HepG2 (cell line): ENCODE measurements around the gene ZNF20. TPM values are rescaled to one million over a fixed set of nuclear protein-coding genes. Genes with fewer than 3 reads are reported as not detected.

Experiments
- ATAC-seq: fragments of 200-7000 bp; cut with Tn5 transposase; 3 replicates; pipeline ENCODE4 v1.9.1; 2020; ENCODE audit warnings: mild to moderate bottlenecking, moderate library complexity
- BruUV-seq: library from RNA; stranded (reverse); fragments of 400-500 nt; replicated peaks from 2 replicates; lab custom pipeline; 2021; lab: Mats Ljungman, UMichigan
- CTCF ChIA-PET: fragments of 300-600 bp; formaldehyde crosslinking; extraction: SDS; loops from one replicate; lab custom pipeline; 2021; ENCODE audit warnings: low total read pairs, inconsistent platforms, low intra/inter-chr PET ratio; lab: Yijun Ruan, JAX
- POLR2A ChIA-PET: fragments of 350-600 bp; sonication (Branson Sonifier 250); formaldehyde crosslinking; loops from one replicate; lab custom pipeline; 2020; ENCODE audit warnings: antibody characterized with exemption, inconsistent platforms; lab: Yijun Ruan, JAX
- DNase-seq: peaks from one replicate; pipeline ENCODE4 v3.0.0-alpha.2; 2015; ENCODE audit warnings: low spot score
- FAIRE-seq: peaks from 3 replicates; lab custom pipeline; 2011; peaks lifted over from hg19 to GRCh38; lab: Jason Lieb, UNC
- H2AFZ ChIP-seq: one replicate; pipeline ENCODE4 v1.6.1; 2011; ENCODE audit warnings: low read length, inconsistent platforms
- H3K27ac ChIP-seq: fragments of 300-600 bp; 3 replicates; pipeline ENCODE4 v1.8.0; 2011; ENCODE audit warnings: mixed run types, mild to moderate bottlenecking, mixed read lengths, low read length, inconsistent platforms; ENCODE audit not compliant: insufficient read depth; ENCODE audit errors: extremely low read length
- H3K27me3 ChIP-seq, 2 experiments: fragments of 200-600 bp in 1 of 2; 2 replicates in 1 of 2; 3 replicates in 1 of 2; pipeline versions ENCODE4 v1.6.0 to v1.8.0; 2011; ENCODE audit warnings: low read length in 2 of 2, mild to moderate bottlenecking in 2 of 2, moderate library complexity in 2 of 2, inconsistent platforms in 1 of 2; ENCODE audit not compliant: insufficient read depth in 2 of 2, control insufficient read depth in 1 of 2
- H3K36me3 ChIP-seq, 2 experiments: fragments of 200-600 bp in 1 of 2; replicated peaks in 1 of 2; 2 replicates in 1 of 2; 3 replicates in 1 of 2; pipeline versions ENCODE4 v1.5.1 to v1.8.0; 2011; ENCODE audit warnings: low read length in 2 of 2, inconsistent platforms in 1 of 2; ENCODE audit not compliant: insufficient read depth in 2 of 2, control insufficient read depth in 1 of 2
- H3K4me1 ChIP-seq: 2 replicates; pipeline ENCODE4 v1.5.1; 2012; ENCODE audit warnings: low read length, inconsistent platforms; ENCODE audit not compliant: insufficient read depth
- H3K4me2 ChIP-seq: 2 replicates; pipeline ENCODE4 v1.6.0; 2011; ENCODE audit warnings: low read depth, low read length, inconsistent platforms
- H3K4me3 ChIP-seq, 3 experiments: fragments of 200-600 bp in 1 of 3; sonication (generic), shearing (Covaris generic) in 1 of 3; replicated peaks in 1 of 3; 2 replicates each; pipeline ENCODE4 v1.5.1; 2011 to 2016; ENCODE audit warnings: low read length in 3 of 3, inconsistent platforms in 2 of 3, low read depth in 2 of 3, mild to moderate bottlenecking in 2 of 3, control low read depth in 1 of 3, mixed read lengths in 1 of 3; ENCODE audit not compliant: insufficient read depth in 1 of 3
- H3K79me2 ChIP-seq: one replicate; pipeline ENCODE4 v1.6.1; 2011; ENCODE audit warnings: low read length, inconsistent platforms; ENCODE audit not compliant: insufficient read depth
- H3K9ac ChIP-seq: 2 replicates; pipeline ENCODE4 v1.6.0; 2011; ENCODE audit warnings: mild to moderate bottlenecking, low read depth, low read length, inconsistent platforms; ENCODE audit not compliant: insufficient read depth
- H3K9me3 ChIP-seq: 2 replicates; pipeline ENCODE4 v1.5.1; 2012; ENCODE audit warnings: mild to moderate bottlenecking, low read length
- H4K20me1 ChIP-seq: 2 replicates; pipeline ENCODE4 v1.6.0; 2011; ENCODE audit warnings: inconsistent platforms, mild to moderate bottlenecking, low read length, moderate library complexity; ENCODE audit not compliant: insufficient read depth
- ERF ChIP-seq: IDR thresholded peaks from 2 replicates; pipeline ENCODE4 v1.6.1; 2018; ENCODE audit warnings: missing biosample characterization, missing genetic modification reagents
- FOXK2 ChIP-seq: fragments of 450-650 bp; IDR thresholded peaks from 2 replicates; pipeline ENCODE4 v1.6.1; 2016
- MED13 ChIP-seq: sonication (generic); formaldehyde crosslinking; IDR thresholded peaks from 2 replicates; pipeline ENCODE4 v1.5.0; 2020; ENCODE audit warnings: missing genetic modification reagents
- RARG ChIP-seq: sonication (generic); formaldehyde crosslinking; IDR thresholded peaks from 2 replicates; pipeline ENCODE4 v1.4.0; 2020; ENCODE audit warnings: low read depth, mild to moderate bottlenecking, missing genetic modification reagents
- TSC22D2 ChIP-seq: sonication (generic); formaldehyde crosslinking; IDR thresholded peaks from 2 replicates; pipeline ENCODE4 v1.5.1; 2020; ENCODE audit warnings: missing genetic modification reagents, mild to moderate bottlenecking, borderline replicate concordance
- YEATS2 ChIP-seq: sonication (generic); formaldehyde crosslinking; IDR thresholded peaks from 2 replicates; pipeline ENCODE4 v1.4.0; 2020; ENCODE audit warnings: missing genetic modification reagents, borderline replicate concordance
- YEATS4 ChIP-seq: sonication (generic); formaldehyde crosslinking; IDR thresholded peaks from 2 replicates; pipeline ENCODE4 v1.4.0; 2020; ENCODE audit warnings: missing genetic modification reagents, borderline replicate concordance
- ZNF549 ChIP-seq: sonication (generic); formaldehyde crosslinking; IDR thresholded peaks from 2 replicates; pipeline ENCODE4 v1.5.0; 2020; ENCODE audit warnings: missing genetic modification reagents
- ZSCAN25 ChIP-seq: sonication (generic); formaldehyde crosslinking; IDR thresholded peaks from 2 replicates; pipeline ENCODE4 v1.8.0; 2022; ENCODE audit warnings: mild to moderate bottlenecking, missing genetic modification reagents
- WGBS: methylation state at CpG from one replicate; pipeline ENCODE4 v1.1.6; 2017; ENCODE audit warnings: low lambda C conversion rate; 5-methylcytosine and 5-hydroxymethylcytosine counted together
- in situ Hi-C: cut with HindIII; loops from 2 replicates; pipeline ENCODE4 v1.10.0; 2017; ENCODE audit warnings: low pct_unique_long_range_greater_than_20kb; ENCODE audit not compliant: extremely low pct_ligation_motif_present
- intact Hi-C: fragments of 100-400 bp; cut with micrococcal nuclease; formaldehyde crosslinking; loops from one replicate; pipeline ENCODE4 v1.10.0; 2022; ENCODE audit not compliant: unreplicated experiment
- polyA plus RNA-seq, 8 experiments: library from polyadenylated mRNA; depleted of rRNA in 3 of 8; stranded (reverse) in 7 of 8; unstranded in 1 of 8; fragments of >200 nt; fragmentation: Illumina TruSeq in 4 of 8; extraction: Trizol in 4 of 8; gene quantifications; 2 replicates each; pipeline versions ENCODE4 v1.2.1 to v1.2.3, GENCODE V29; 2011 to 2016; ENCODE audit warnings: low read depth in 4 of 8, missing spikeins in 1 of 8, mixed read lengths in 1 of 8; ENCODE audit not compliant: insufficient read depth in 1 of 8
- total RNA-seq, 5 experiments: library from RNA; depleted of rRNA; stranded (reverse); fragments of >200 nt; fragmentation: Illumina TruSeq; extraction: Trizol; gene quantifications; 2 replicates each; pipeline ENCODE4 v1.2.3, GENCODE V29; 2016; ENCODE audit warnings: low read depth in 1 of 5
- TF ChIP-seq, protein P1 (sequence below): sonication (generic); IDR thresholded peaks from 2 replicates; pipeline ENCODE4 v1.6.1; 2016; ENCODE audit warnings: low read depth, borderline replicate concordance
- TF ChIP-seq, protein P2 (sequence below): sonication (generic); formaldehyde crosslinking; IDR thresholded peaks from 2 replicates; pipeline ENCODE4 v1.4.0; 2020; ENCODE audit warnings: missing genetic modification reagents
- TF ChIP-seq, protein P3 (sequence below): sonication (generic); formaldehyde crosslinking; IDR thresholded peaks from 2 replicates; pipeline ENCODE4 v1.8.1; 2023; ENCODE audit warnings: mild to moderate bottlenecking, missing genetic modification reagents, borderline replicate concordance

The ZNF20 gene
- total and polyA plus RNA-seq, 2 of the 13 experiments (the other 11 are each of a cell fraction or from before 2014, with no cell fraction given), result 1.6 to 8.0 TPM

DNA sequence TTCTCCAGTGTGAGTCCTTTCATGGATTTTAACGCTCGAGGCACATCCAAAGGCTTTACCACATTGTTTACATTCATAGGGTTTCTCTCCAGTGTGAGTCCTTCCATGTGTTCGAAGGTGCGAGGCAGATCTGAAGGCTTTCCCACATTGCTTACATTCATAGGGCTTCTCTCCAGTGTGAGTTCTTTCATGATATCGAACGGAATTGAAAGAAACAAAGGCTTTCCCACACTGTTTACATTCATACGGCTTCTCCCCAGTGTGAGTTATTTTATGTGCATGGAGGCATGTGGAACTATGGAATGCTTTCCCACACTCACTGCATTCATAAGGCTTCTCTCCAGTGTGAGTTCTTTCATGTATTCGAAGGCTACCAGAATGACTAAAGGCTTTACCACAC is 5.2 kb upstream of the ZNF20 start:
- 96% methylated on average over 8 of the region's 8 CpGs for WGBS
- no peak for FAIRE-seq
- no TSS peak for BruUV-seq
- H3K9ac ChIP-seq, result no peak overlapping the region
- in situ Hi-C loops (no loop called here), intact Hi-C loops (no loop called here)
- H3K4me1 ChIP-seq, result peaks cover 6% of the 10 kb centered on the region; the same call in 1 of the 2 replicates
- DNase-seq, result no peak
- no peak overlapping the region for H3K27ac ChIP-seq
- peaks cover 14 to 30% of the 10 kb centered on the region in 2 experiments; a peak in 4 of 5 replicates for H3K36me3 ChIP-seq
- no peaks in the 10 kb centered on the region; a peak in 1 of 5 replicates for H3K27me3 ChIP-seq
- H3K4me3 ChIP-seq, result no peak overlapping the region
- H3K79me2 ChIP-seq, result peaks cover 5% of the 10 kb centered on the region
- H3K9me3 ChIP-seq, result no peaks in the 10 kb centered on the region
- CTCF ChIA-PET, result no interaction called here
- POLR2A ChIA-PET, result no interaction called here
- H3K4me2 ChIP-seq, result no peak overlapping the region
- H4K20me1 ChIP-seq, result no peaks in the 10 kb centered on the region
- H2AFZ ChIP-seq, result no peak overlapping the region
- TF ChIP-seq RARG (no peak), MED13 (CRISPR knock-in tag) (no peak), ZSCAN25 (CRISPR knock-in tag) (no peak), TSC22D2 (CRISPR knock-in tag) (no peak), ERF (CRISPR knock-in tag) (no peak), YEATS4 (CRISPR knock-in tag) (no peak), YEATS2 (no peak), FOXK2 (no peak), ZNF549 (CRISPR knock-in tag) (no peak)
- TF ChIP-seq, protein P1, sequence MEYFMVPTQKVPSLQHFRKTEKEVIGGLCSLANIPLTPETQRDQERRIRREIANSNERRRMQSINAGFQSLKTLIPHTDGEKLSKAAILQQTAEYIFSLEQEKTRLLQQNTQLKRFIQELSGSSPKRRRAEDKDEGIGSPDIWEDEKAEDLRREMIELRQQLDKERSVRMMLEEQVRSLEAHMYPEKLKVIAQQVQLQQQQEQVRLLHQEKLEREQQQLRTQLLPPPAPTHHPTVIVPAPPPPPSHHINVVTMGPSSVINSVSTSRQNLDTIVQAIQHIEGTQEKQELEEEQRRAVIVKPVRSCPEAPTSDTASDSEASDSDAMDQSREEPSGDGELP, result no peak
- TF ChIP-seq, protein P2, sequence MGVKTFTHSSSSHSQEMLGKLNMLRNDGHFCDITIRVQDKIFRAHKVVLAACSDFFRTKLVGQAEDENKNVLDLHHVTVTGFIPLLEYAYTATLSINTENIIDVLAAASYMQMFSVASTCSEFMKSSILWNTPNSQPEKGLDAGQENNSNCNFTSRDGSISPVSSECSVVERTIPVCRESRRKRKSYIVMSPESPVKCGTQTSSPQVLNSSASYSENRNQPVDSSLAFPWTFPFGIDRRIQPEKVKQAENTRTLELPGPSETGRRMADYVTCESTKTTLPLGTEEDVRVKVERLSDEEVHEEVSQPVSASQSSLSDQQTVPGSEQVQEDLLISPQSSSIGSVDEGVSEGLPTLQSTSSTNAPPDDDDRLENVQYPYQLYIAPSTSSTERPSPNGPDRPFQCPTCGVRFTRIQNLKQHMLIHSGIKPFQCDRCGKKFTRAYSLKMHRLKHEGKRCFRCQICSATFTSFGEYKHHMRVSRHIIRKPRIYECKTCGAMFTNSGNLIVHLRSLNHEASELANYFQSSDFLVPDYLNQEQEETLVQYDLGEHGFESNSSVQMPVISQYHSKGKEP, result no peak
- TF ChIP-seq, protein P3, sequence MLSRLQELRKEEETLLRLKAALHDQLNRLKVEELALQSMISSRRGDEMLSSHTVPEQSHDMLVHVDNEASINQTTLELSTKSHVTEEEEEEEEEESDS (CRISPR knock-in tag), result no peak
- ATAC-seq, result no peak
